SK-N-SH (cell line): ENCODE results near the gene MAGEA8.

ENCODE experiments used
- EP300 ChIP-seq, 2 experiments: IDR thresholded peaks; 2 replicates each; pipeline versions ENCODE4 v1.4.0 to v1.6.1; 2012; ENCODE audit warnings: borderline replicate concordance in 1 of 2, low read depth in 1 of 2, low read length in 1 of 2
- FOXM1 ChIP-seq: IDR thresholded peaks from 2 replicates; pipeline ENCODE4 v1.4.0; 2012; ENCODE audit warnings: low read depth, mild to moderate bottlenecking
- TF ChIP-seq, protein P1 (sequence below): fragments of 200-600 bp; sonication (generic); IDR thresholded peaks from 2 replicates; pipeline ENCODE4 v1.6.1; 2017; ENCODE audit warnings: antibody characterized with exemption, mild to moderate bottlenecking, moderate library complexity

DNA sequence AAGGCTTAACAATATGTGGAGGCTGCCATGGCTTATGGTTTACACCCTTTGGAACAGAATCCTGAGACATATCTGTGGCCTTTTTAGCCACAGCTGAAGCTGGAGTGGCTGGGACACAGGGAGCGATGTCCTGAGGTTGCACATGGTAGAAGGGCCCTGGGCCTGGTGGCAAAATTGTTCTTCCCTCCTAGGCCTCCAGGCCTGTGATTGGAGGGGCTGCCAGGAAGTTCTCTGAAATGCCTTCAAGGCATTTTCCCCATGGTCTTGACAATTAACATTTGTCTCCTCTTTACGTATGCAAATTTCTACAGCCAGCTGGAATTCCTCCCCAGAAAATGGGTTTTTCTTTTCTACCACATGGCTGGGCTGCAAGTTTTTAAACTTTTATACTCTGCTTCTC is 39.1 kb upstream of the MAGEA8 start:
- TF ChIP-seq, protein P1, sequence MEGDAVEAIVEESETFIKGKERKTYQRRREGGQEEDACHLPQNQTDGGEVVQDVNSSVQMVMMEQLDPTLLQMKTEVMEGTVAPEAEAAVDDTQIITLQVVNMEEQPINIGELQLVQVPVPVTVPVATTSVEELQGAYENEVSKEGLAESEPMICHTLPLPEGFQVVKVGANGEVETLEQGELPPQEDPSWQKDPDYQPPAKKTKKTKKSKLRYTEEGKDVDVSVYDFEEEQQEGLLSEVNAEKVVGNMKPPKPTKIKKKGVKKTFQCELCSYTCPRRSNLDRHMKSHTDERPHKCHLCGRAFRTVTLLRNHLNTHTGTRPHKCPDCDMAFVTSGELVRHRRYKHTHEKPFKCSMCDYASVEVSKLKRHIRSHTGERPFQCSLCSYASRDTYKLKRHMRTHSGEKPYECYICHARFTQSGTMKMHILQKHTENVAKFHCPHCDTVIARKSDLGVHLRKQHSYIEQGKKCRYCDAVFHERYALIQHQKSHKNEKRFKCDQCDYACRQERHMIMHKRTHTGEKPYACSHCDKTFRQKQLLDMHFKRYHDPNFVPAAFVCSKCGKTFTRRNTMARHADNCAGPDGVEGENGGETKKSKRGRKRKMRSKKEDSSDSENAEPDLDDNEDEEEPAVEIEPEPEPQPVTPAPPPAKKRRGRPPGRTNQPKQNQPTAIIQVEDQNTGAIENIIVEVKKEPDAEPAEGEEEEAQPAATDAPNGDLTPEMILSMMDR: no peak
- TF ChIP-seq EP300 (IDR thresholded peaks at IDR 0.05; ENCODE audit: borderline replicate concordance in 1 of 2, low read depth in 1 of 2, low read length in 1 of 2) (no peak), FOXM1 (no peak)
